Measurements from ENCODE around the gene PTGER1. TPM values are rescaled to one million over a fixed set of nuclear protein-coding genes. Genes with fewer than 3 reads are reported as not detected.

PTGER1 gene
- total RNA-seq, 1 donor from 2014 or later = not detected

DNA sequence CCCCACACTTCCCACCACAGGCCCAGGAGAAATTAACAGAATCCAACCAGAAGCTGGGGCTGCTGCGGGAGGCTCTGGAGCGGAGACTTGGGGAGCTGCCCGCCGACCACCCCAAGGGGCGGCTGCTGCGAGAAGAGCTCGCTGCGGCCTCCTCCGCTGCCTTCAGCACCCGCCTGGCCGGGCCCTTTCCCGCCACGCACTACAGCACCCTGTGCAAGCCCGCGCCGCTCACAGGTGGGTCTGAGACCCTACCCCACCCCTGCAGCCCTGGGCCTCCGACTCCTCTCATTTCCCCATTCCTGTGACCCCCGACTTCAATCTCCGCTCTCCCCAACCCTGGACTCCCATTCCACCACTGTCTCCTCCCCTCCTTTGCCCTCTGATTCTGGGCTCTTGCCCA, 24.3 kb downstream of the PTGER1 start:
- ATAC-seq (ENCODE audit: low read depth) = no peak
- ChIA-PET CTCF (no interaction called here), POLR2A (no interaction called here)
- TF ChIP-seq, protein P1, sequence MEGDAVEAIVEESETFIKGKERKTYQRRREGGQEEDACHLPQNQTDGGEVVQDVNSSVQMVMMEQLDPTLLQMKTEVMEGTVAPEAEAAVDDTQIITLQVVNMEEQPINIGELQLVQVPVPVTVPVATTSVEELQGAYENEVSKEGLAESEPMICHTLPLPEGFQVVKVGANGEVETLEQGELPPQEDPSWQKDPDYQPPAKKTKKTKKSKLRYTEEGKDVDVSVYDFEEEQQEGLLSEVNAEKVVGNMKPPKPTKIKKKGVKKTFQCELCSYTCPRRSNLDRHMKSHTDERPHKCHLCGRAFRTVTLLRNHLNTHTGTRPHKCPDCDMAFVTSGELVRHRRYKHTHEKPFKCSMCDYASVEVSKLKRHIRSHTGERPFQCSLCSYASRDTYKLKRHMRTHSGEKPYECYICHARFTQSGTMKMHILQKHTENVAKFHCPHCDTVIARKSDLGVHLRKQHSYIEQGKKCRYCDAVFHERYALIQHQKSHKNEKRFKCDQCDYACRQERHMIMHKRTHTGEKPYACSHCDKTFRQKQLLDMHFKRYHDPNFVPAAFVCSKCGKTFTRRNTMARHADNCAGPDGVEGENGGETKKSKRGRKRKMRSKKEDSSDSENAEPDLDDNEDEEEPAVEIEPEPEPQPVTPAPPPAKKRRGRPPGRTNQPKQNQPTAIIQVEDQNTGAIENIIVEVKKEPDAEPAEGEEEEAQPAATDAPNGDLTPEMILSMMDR (IDR thresholded peaks at IDR 0.05) = no peak
- DNase-seq = no peak
- Mint-ChIP-seq H3K27me3 (no peaks in the 10 kb centered on the region), H3K4me3 (no peak overlapping the region), H3K36me3 (ENCODE audit: low read depth) (peaks cover 80% of the 10 kb centered on the region), H3K27ac (no peak overlapping the region), H3K9me3 (no peaks in the 10 kb centered on the region), H3K4me1 (no peaks in the 10 kb centered on the region)
- intact Hi-C loops (cut with micrococcal nuclease) = no loop called here

GRCh38 chr19:14450168-14450874, 24.8 kb downstream of the PTGER1 start:
- TF ChIP-seq, protein P1 (IDR thresholded peaks at IDR 0.05) = no peak
- ATAC-seq (ENCODE audit: low read depth) (peak; percentile 89), DNase-seq (no peak)
- intact Hi-C loops (cut with micrococcal nuclease) = no loop called here
- no peak overlapping the region for H3K4me3 Mint-ChIP-seq
- CTCF ChIA-PET = no interaction called here
- POLR2A ChIA-PET = no interaction called here
- no peaks in the 10 kb centered on the region for H3K4me1 Mint-ChIP-seq
- no peak overlapping the region for H3K27ac Mint-ChIP-seq
- peaks cover 79% of the 10 kb centered on the region for H3K36me3 Mint-ChIP-seq (ENCODE audit: low read depth)
- no peaks in the 10 kb centered on the region for H3K27me3 Mint-ChIP-seq
- H3K9me3 Mint-ChIP-seq = no peaks in the 10 kb centered on the region

- no peak for ATAC-seq (ENCODE audit: low read depth)
- ChIA-PET POLR2A (no interaction called here), CTCF (no interaction called here)
- no peak for DNase-seq
- intact Hi-C loops (cut with micrococcal nuclease) = no loop called here
- no peaks in the 10 kb centered on the region for H3K27me3 Mint-ChIP-seq
- H3K4me3 Mint-ChIP-seq = no peak overlapping the region
- no peaks in the 10 kb centered on the region for H3K4me1 Mint-ChIP-seq
- no peaks in the 10 kb centered on the region for H3K9me3 Mint-ChIP-seq
- peaks cover 79% of the 10 kb centered on the region for H3K36me3 Mint-ChIP-seq (ENCODE audit: low read depth)
- H3K27ac Mint-ChIP-seq = no peak overlapping the region
- TF ChIP-seq, protein P1 (IDR thresholded peaks at IDR 0.05) = no peak
Measured at GRCh38 chr19:14449321-14449720, 25.8 kb downstream of the PTGER1 start.

GRCh38 chr19:14446336-14447036, 28.7 kb downstream of the PTGER1 start:
- ATAC-seq (ENCODE audit: low read depth) (no peak), DNase-seq (no peak)
- no peaks in the 10 kb centered on the region for H3K27me3 Mint-ChIP-seq
- peaks cover 5% of the 10 kb centered on the region for H3K4me1 Mint-ChIP-seq
- intact Hi-C loops (cut with micrococcal nuclease) = no loop called here
- no peak overlapping the region for H3K4me3 Mint-ChIP-seq
- TF ChIP-seq, protein P1 (IDR thresholded peaks at IDR 0.05) = no peak
- H3K9me3 Mint-ChIP-seq = no peaks in the 10 kb centered on the region
- no peak overlapping the region for H3K27ac Mint-ChIP-seq
- ChIA-PET CTCF (no interaction called here), POLR2A (no interaction called here)
- H3K36me3 Mint-ChIP-seq (ENCODE audit: low read depth) = peaks cover 83% of the 10 kb centered on the region

DNA sequence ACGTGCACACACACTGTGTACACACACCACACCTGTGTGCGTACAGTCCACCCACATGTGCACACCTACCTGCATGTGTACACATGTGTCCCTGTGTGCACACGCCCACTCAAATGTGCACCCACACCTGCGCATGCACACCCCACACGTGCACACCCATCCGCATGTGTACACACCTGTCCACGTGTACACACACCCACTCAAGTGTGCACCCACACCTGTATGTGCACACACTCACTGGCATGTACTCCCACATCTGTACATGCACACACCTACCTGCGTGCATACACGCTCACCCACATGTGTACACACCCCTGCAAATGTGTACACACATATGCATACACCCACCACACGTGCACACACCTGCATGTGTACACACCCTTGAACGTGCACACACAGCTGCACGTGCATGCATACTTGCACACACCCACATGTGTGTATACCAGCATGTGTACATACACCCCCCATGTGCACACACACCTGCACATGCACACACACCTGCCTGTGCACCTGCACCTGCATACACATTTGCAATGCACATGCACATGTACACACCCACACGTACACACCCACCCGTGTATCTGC, 31.4 kb downstream of the PTGER1 start:
- Mint-ChIP-seq H3K9me3 (no peaks in the 10 kb centered on the region), H3K36me3 (ENCODE audit: low read depth) (peaks cover 65% of the 10 kb centered on the region), H3K27ac (no peak overlapping the region), H3K27me3 (no peaks in the 10 kb centered on the region), H3K4me3 (no peak overlapping the region), H3K4me1 (peaks cover 26% of the 10 kb centered on the region)
- TF ChIP-seq, protein P1 (IDR thresholded peaks at IDR 0.05) = no peak
- CTCF ChIA-PET = interaction anchor here (0.6 kb wide), 1 partner anchor 82 kb away, joined by 5 read pairs; no protein-coding TSS in a partner anchor
- ATAC-seq (ENCODE audit: low read depth) (no peak), DNase-seq (no peak)
- POLR2A ChIA-PET = no interaction called here
- intact Hi-C loops (cut with micrococcal nuclease) = no loop called here
